Activated T-cell treated with anti-CD3 and anti-CD28 coated beads, Interleukin-2, amount 50 U/mL, for 24 hours (primary cell): ENCODE results near the gene PPP1R13L.

ENCODE experiments used
- DNase-seq: peaks from one replicate; pipeline ENCODE4 v3.0.0-alpha.2; 2020
- H3K27ac Mint-ChIP-seq: 2 replicates; pipeline ENCODE4 v1.8.0; 2020; ENCODE audit warnings: mild to moderate bottlenecking, mixed read lengths
- H3K27me3 Mint-ChIP-seq: 2 replicates; pipeline ENCODE4 v1.8.0; 2020; ENCODE audit warnings: mixed read lengths
- H3K36me3 Mint-ChIP-seq: 2 replicates; pipeline ENCODE4 v1.8.0; 2020; ENCODE audit warnings: low read depth, mixed read lengths
- H3K4me1 Mint-ChIP-seq: 2 replicates; pipeline ENCODE4 v1.8.0; 2020; ENCODE audit warnings: low read depth, mixed read lengths
- H3K4me3 Mint-ChIP-seq: 2 replicates; pipeline ENCODE4 v1.8.0; 2020; ENCODE audit warnings: mild to moderate bottlenecking, moderate library complexity, mixed read lengths
- H3K9me3 Mint-ChIP-seq: 2 replicates; pipeline ENCODE4 v1.8.0; 2020; ENCODE audit warnings: mixed read lengths

PPP1R13L gene

GRCh38 chr19:45352914-45353796 is 51.7 kb downstream of the PPP1R13L start:
- Mint-ChIP-seq H3K27ac (no peak overlapping the region), H3K4me3 (no peak overlapping the region), H3K9me3 (no peaks in the 10 kb centered on the region), H3K27me3 (no peaks in the 10 kb centered on the region), H3K4me1 (no peaks in the 10 kb centered on the region), H3K36me3 (peaks cover 78% of the 10 kb centered on the region)
- no peak for DNase-seq

- H3K36me3 Mint-ChIP-seq, result peaks cover 71% of the 10 kb centered on the region
- H3K4me1 Mint-ChIP-seq, result no peaks in the 10 kb centered on the region
- H3K27ac Mint-ChIP-seq, result no peak overlapping the region
- no peaks in the 10 kb centered on the region for H3K27me3 Mint-ChIP-seq
- H3K4me3 Mint-ChIP-seq, result no peak overlapping the region
- no peaks in the 10 kb centered on the region for H3K9me3 Mint-ChIP-seq
- no peak for DNase-seq
Measured at GRCh38 chr19:45352471-45352870, 52.4 kb downstream of the PPP1R13L start.

DNA sequence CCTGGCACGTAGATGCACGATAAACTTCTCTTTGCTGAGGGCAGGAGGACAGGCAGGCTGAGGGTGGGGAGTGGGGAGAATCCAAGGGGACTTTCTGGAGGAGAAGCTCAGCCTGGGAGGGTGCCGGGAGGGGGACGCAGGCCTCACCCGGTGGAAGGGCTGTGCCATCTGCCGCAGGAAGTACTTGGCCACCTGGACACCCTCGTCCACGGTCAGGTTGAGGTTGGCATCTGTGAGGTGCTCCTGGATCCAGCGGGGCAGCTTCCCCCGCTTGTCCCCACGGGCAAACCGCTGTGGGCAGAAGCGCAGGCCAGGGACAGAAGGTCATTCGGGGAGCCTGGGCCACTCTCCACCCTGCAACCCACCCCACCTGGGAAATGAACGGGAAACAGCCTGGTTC is 52.8 kb downstream of the PPP1R13L start:
- Mint-ChIP-seq H3K27ac (no peak overlapping the region), H3K4me1 (no peaks in the 10 kb centered on the region), H3K36me3 (peaks cover 67% of the 10 kb centered on the region), H3K4me3 (no peak overlapping the region), H3K27me3 (no peaks in the 10 kb centered on the region), H3K9me3 (no peaks in the 10 kb centered on the region)
- no peak for DNase-seq

DNA sequence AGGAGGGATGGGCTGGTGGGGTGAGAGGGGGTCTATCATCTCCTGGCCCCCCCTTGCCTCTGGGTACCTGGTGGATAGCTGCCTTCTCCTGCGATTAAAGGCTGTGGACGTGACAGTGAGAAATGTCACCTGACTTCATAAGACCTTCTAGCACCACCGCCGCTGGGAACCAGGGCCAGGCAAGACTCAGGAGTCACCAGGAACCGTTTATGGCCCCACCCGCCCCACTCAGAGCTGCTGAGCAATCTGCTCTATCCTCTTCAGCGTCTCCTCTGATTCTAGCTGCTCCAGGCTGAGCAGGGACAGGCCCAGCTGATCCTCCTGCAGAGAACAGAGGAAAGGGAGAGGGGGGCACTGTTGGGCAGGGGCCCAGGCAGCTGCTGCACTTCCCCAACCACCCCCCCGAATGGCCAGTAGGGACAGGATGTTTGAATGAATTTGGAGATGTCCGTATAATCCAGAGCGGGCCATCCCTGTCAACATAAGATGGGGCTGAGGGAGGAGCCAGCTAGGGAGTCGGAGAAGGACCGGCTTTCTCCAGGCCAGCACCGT is 53.4 kb downstream of the PPP1R13L start:
- Mint-ChIP-seq H3K4me1 (no peaks in the 10 kb centered on the region), H3K4me3 (no peak overlapping the region), H3K36me3 (peaks cover 61% of the 10 kb centered on the region), H3K9me3 (no peaks in the 10 kb centered on the region), H3K27me3 (no peaks in the 10 kb centered on the region), H3K27ac (no peak overlapping the region)
- DNase-seq, result no peak

- DNase-seq, result no peak
- Mint-ChIP-seq H3K36me3 (peaks cover 52% of the 10 kb centered on the region), H3K9me3 (no peaks in the 10 kb centered on the region)
Measured at GRCh38 chr19:45350477-45351058, 54.3 kb downstream of the PPP1R13L start.

DNA sequence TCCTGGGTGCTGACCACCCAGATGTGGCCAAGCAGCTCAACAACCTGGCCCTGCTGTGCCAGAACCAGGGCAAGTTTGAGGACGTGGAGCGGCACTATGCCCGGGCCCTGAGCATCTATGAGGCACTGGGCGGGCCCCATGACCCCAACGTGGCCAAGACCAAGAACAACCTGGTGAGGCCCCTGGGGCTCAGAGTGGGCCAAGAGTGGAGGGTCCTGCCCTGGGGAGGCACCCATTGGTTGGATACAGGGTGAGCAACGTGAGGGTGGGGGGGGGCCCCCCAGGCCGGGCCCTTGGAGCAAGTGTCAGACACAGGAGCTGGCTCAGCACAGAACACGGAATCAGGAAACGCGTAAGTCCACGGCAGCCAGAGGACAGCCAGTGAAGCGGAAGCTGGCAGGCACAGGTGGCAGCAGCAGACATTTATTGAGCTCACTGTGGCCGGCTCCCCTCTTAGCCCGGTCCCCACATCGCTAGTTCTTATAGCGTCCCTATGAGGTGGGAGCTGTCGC is 55.4 kb downstream of the PPP1R13L start:
- no peaks in the 10 kb centered on the region for H3K4me1 Mint-ChIP-seq

More at GRCh38 chr19:45350477-45351058, 54.3 kb downstream of the PPP1R13L start:
- peaks cover 9% of the 10 kb centered on the region for H3K27me3 Mint-ChIP-seq
- H3K4me3 Mint-ChIP-seq, result no peak overlapping the region
- no peak overlapping the region for H3K27ac Mint-ChIP-seq
- no peaks in the 10 kb centered on the region for H3K4me1 Mint-ChIP-seq

GRCh38 chr19:45349126-45349415 is 55.8 kb downstream of the PPP1R13L start:
- H3K4me1 Mint-ChIP-seq, result no peaks in the 10 kb centered on the region
- H3K36me3 Mint-ChIP-seq, result peaks cover 39% of the 10 kb centered on the region
- H3K27me3 Mint-ChIP-seq, result peaks cover 20% of the 10 kb centered on the region
- DNase-seq, result no peak
- no peak overlapping the region for H3K4me3 Mint-ChIP-seq
- H3K9me3 Mint-ChIP-seq, result no peaks in the 10 kb centered on the region
- no peak overlapping the region for H3K27ac Mint-ChIP-seq

More for the DNA sequence above, 55.4 kb downstream of the PPP1R13L start:
- DNase-seq, result no peak
- H3K27me3 Mint-ChIP-seq, result peaks cover 16% of the 10 kb centered on the region
- H3K4me3 Mint-ChIP-seq, result no peak overlapping the region
- H3K36me3 Mint-ChIP-seq, result peaks cover 43% of the 10 kb centered on the region
- no peaks in the 10 kb centered on the region for H3K9me3 Mint-ChIP-seq
- no peak overlapping the region for H3K27ac Mint-ChIP-seq

DNA sequence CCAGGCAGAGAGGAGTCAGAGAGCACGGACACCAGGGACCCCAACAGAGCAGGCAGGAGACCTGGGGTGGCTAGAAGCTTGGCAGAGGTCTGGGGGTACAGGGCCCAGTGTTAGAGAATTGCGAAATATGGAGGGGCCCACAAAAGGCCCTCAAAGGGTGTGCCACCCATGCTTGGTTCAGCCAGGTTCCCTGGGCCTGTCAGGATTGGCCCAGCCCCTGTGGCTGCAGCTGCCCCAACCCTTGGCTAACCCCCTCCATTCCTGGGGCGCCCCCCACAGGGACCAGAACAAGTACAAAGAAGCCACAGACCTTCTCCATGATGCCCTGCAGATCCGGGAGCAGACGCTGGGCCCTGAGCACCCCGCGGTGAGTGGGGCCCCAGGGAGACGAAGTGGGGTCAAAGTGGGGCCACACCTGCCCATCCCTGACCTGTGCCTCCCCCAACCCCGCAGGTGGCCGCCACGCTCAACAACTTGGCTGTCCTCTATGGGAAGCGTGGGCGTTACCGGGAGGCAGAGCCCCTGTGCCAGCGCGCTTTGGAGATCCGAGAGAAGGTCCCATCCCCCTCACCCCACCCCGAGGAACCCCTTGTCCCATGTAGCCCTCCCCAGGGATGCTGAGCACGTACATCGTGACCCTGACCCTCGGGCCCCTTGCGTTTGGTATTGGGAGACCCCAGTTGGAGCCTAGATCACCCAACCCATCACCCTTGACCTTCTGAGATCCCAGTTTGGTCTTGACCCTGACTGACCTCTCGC is 56.3 kb downstream of the PPP1R13L start:
- Mint-ChIP-seq H3K4me1 (no peaks in the 10 kb centered on the region), H3K36me3 (peaks cover 34% of the 10 kb centered on the region), H3K27ac (no peak overlapping the region), H3K4me3 (no peak overlapping the region), H3K9me3 (no peaks in the 10 kb centered on the region), H3K27me3 (peaks cover 23% of the 10 kb centered on the region)
- DNase-seq, result no peak

- H3K27ac Mint-ChIP-seq, result no peak overlapping the region
Measured at GRCh38 chr19:45347570-45348366, 57.1 kb downstream of the PPP1R13L start.

DNA sequence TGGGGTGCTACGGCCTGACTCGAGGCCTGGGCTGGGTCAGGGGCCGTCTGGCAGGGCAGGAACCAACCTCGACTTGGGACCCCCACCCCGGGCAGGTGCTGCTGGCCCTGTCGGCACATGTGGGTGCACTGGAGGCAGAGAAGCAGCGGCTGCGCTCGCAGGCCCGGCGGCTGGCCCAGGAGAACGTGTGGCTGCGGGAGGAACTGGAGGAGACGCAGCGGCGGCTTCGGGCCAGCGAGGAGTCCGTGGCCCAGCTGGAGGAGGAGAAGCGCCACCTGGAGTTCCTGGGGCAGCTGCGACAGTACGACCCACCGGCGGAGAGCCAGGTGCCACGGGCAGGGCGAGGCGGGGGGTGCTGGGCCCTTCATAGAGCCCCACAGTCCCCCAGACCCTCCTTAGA is 58.4 kb downstream of the PPP1R13L start:
- DNase-seq, result no peak
- Mint-ChIP-seq H3K9me3 (no peaks in the 10 kb centered on the region), H3K4me3 (no peak overlapping the region), H3K27me3 (peaks cover 24% of the 10 kb centered on the region), H3K36me3 (peaks cover 14% of the 10 kb centered on the region), H3K4me1 (no peaks in the 10 kb centered on the region), H3K27ac (no peak overlapping the region)

More at GRCh38 chr19:45347570-45348366, 57.1 kb downstream of the PPP1R13L start:
- no peaks in the 10 kb centered on the region for H3K9me3 Mint-ChIP-seq
- peaks cover 24% of the 10 kb centered on the region for H3K27me3 Mint-ChIP-seq
- no peak overlapping the region for H3K4me3 Mint-ChIP-seq
- H3K36me3 Mint-ChIP-seq, result peaks cover 26% of the 10 kb centered on the region
- DNase-seq, result no peak
- H3K4me1 Mint-ChIP-seq, result no peaks in the 10 kb centered on the region

GRCh38 chr19:45345506-45345860 is 59.4 kb downstream of the PPP1R13L start:
- Mint-ChIP-seq H3K9me3 (no peaks in the 10 kb centered on the region), H3K4me3 (no peak overlapping the region), H3K27ac (no peak overlapping the region), H3K36me3 (peaks cover 8% of the 10 kb centered on the region), H3K4me1 (no peaks in the 10 kb centered on the region), H3K27me3 (peaks cover 24% of the 10 kb centered on the region)
- DNase-seq, result no peak

DNA sequence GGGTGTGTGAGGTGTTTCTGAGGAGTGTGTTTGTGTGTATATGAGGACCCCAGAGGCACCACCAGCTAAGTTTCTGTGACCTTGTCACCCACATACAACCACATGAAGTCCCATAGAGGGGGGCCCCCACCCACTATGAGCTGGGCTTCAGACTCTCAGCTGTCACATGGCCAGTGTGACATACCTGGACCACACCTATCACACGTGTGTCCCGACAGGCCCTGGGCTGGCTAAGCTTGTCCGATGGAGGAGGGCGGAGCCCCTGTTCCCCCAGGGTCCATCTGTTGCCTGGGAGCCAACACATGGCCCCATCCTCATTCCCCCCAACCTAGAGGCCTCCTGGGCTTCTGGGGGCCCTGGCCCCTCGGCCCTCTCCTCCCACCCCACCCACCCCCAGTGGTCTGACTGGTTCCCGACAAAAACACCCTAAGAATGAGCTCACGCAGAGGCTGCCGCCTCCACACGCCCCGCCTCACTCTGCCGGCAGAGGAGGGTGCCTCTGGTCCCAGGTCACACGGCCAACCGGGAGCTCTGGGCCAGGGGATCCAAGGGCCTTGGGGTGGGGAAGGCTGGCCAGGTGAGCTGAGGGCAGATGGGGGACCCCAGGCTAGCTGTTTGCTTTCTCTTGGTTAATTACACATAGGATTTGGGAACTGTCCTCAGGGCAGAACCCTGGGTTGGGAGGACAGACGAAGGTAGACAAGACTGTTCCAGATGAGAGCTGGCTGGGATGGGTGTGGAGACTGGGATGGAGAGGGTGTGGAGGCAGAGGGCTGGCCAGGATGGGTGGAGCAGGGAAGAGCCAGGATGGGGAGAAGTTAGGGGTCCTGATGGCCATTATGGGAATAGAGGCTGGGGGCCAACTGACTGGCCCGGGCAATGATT is 60.0 kb downstream of the PPP1R13L start:
- Mint-ChIP-seq H3K27me3 (peaks cover 30% of the 10 kb centered on the region), H3K4me1 (peaks cover 4% of the 10 kb centered on the region), H3K9me3 (no peaks in the 10 kb centered on the region), H3K4me3 (no peak overlapping the region), H3K27ac (no peak overlapping the region), H3K36me3 (peaks cover 3% of the 10 kb centered on the region)
- DNase-seq, result no peak

DNA sequence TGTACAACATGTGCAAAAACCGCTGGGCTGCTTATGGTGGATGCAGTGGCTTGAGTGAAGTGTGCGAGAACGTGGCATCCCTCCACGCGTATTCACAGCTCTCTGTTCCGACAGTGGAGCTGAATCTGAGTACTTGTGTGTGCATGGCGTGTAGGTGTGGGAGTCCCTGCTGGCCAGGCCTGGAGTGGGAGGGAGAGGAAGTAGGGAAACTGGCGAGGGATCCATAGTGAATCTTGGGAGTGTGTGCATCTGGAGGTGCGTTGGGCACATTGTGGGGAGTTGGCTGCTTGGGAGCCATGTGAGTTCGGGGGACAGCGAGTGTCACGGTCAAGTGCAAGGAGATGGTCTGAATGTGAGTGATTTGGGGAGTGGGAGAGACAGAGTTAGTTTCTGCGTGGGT is 62.0 kb downstream of the PPP1R13L start:
- Mint-ChIP-seq H3K4me3 (no peak overlapping the region), H3K9me3 (no peaks in the 10 kb centered on the region), H3K27me3 (peaks cover 43% of the 10 kb centered on the region), H3K4me1 (peaks cover 4% of the 10 kb centered on the region), H3K36me3 (no peaks in the 10 kb centered on the region), H3K27ac (no peak overlapping the region)
- no peak for DNase-seq
